ENCODE results near the gene RXRA. TPM values are rescaled to one million over a fixed set of nuclear protein-coding genes. Genes with fewer than 3 reads are reported as not detected.

Gene RXRA
- total RNA-seq, 1 experiment from 2014 or later: 29.9 TPM

DNA sequence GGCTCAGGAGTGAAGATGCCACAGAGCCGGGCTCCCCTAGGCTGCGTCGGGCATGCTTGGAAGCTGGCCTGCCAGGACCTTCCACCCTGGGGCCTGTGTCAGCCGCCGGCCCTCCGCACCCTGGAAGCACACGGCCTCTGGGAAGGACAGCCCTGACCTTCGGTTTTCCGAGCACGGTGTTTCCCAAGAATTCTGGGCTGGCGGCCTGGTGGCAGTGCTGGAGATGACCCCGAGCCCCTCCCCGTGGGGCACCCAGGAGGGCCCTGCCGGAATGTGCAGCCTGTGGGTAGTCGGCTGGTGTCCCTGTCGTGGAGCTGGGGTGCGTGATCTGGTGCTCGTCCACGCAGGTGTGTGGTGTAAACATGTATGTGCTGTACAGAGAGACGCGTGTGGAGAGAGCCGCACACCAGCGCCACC lies 113.1 kb downstream of the RXRA start:
- Histone ChIP-seq H3K9ac (ENCODE audit: extremely low read depth, insufficient read length, low read length) (no peak overlapping the region), H3K27me3 (ENCODE audit: insufficient read depth, low read length) (no peaks in the 10 kb centered on the region), H2BK15ac (ENCODE audit: low read depth, low read length) (no peak overlapping the region), H3K4me1 (ENCODE audit: insufficient read depth, low read length) (no peaks in the 10 kb centered on the region), H3K4ac (ENCODE audit: low read depth, low read length) (no peak overlapping the region), H2BK120ac (ENCODE audit: low read depth, low read length, poor library complexity, severe bottlenecking) (no peak overlapping the region), H3K79me2 (ENCODE audit: insufficient read depth, low read length) (no peaks in the 10 kb centered on the region), H2AFZ (ENCODE audit: low read length) (no peak overlapping the region), H4K91ac (ENCODE audit: insufficient read length, low read depth, low read length) (no peak overlapping the region), H2BK5ac (ENCODE audit: insufficient read length, low read length) (no peak overlapping the region), H3K14ac (ENCODE audit: insufficient read depth, low read length) (no peak overlapping the region; the same call in 1 of the 2 replicates), H4K8ac (replicated peaks; ENCODE audit: insufficient read length, low read depth, low read length) (no peak overlapping the region), H3K9me3 (ENCODE audit: control insufficient read depth, low read depth, low read length) (no peaks in the 10 kb centered on the region), H3K4me2 (ENCODE audit: insufficient read depth, insufficient read length, low read length) (no peak overlapping the region), H4K5ac (ENCODE audit: insufficient read length, low read depth, low read length) (no peak overlapping the region), H3K18ac (ENCODE audit: insufficient read length, low read depth, low read length) (no peak overlapping the region), H3K23me2 (ENCODE audit: insufficient read length, low read depth, low read length, poor library complexity, severe bottlenecking) (no peaks in the 10 kb centered on the region), H2BK12ac (ENCODE audit: insufficient read length, low read depth, low read length) (no peak overlapping the region), H2AK5ac (ENCODE audit: insufficient read length, low read length) (no peak overlapping the region), H3K23ac (ENCODE audit: insufficient read length, low read depth, low read length) (no peak overlapping the region), H3K56ac (ENCODE audit: insufficient read length, low read depth, low read length) (no peak overlapping the region), H3K27ac (ENCODE audit: insufficient read length, low read depth, low read length) (no peak overlapping the region), H4K20me1 (ENCODE audit: control insufficient read depth, insufficient read depth, insufficient read length) (no peaks in the 10 kb centered on the region), H3K79me1 (ENCODE audit: insufficient read depth, low read depth, low read length, poor library complexity, severe bottlenecking) (no peaks in the 10 kb centered on the region), H3T11ph (ENCODE audit: low read length) (no peak overlapping the region), H2BK20ac (ENCODE audit: low read depth, low read length, poor library complexity, severe bottlenecking) (no peak overlapping the region)
- TF ChIP-seq, protein P1, sequence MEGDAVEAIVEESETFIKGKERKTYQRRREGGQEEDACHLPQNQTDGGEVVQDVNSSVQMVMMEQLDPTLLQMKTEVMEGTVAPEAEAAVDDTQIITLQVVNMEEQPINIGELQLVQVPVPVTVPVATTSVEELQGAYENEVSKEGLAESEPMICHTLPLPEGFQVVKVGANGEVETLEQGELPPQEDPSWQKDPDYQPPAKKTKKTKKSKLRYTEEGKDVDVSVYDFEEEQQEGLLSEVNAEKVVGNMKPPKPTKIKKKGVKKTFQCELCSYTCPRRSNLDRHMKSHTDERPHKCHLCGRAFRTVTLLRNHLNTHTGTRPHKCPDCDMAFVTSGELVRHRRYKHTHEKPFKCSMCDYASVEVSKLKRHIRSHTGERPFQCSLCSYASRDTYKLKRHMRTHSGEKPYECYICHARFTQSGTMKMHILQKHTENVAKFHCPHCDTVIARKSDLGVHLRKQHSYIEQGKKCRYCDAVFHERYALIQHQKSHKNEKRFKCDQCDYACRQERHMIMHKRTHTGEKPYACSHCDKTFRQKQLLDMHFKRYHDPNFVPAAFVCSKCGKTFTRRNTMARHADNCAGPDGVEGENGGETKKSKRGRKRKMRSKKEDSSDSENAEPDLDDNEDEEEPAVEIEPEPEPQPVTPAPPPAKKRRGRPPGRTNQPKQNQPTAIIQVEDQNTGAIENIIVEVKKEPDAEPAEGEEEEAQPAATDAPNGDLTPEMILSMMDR (conservative IDR thresholded peaks at IDR 0.05): no peak
- no peak for DNase-seq
- H3K27ac Mint-ChIP-seq: no peak overlapping the region; a peak in 1 of 7 replicates
- no peaks in the 10 kb centered on the region for H3K9me3 Mint-ChIP-seq
- H3K4me1 Mint-ChIP-seq: 0 out of 4 replicates have a peak, but pooled peaks cover 0 to 3% of the 10 kb centered on the region in 2 experiments
- no peaks in the 10 kb centered on the region for H3K27me3 Mint-ChIP-seq (ENCODE audit: low read depth)
- no CpG with 5 or more reads among the region's 23 CpGs for WGBS (ENCODE audit: extremely low coverage, insufficient read length, low lambda C conversion rate)
- peaks cover 0 to 10% (median 9%) of the 10 kb centered on the region in 3 experiments; a peak in 4 of 7 replicates for H3K36me3 Mint-ChIP-seq (ENCODE audit: insufficient read depth in 1 of 3, low read depth in 3 of 3)
- H3K4me3 Mint-ChIP-seq: no peak overlapping the region
